Measurements from ENCODE around the gene CAMLG.
A peak's percentile ranks its signal among the peaks of the same experiment; 100 is the strongest.
"Not testable (repeated sequence)": the region's sequence is repeated elsewhere in the genome, so short reads cannot be mapped to it uniquely, and the experiment has no call there.

The CAMLG gene

GRCh38 chr5:134738133-134738962 is at the start of gene CAMLG:
CAMLG (plus strand) TSS chr5:134738548; CDS start chr5:134738621, 73 bp downstream.
- peak; percentile 96 for DNase-seq

- not testable (repeated sequence) for DNase-seq
These were observed 48.2 kb upstream of the CAMLG start for GRCh38 chr5:134690144-134690543.

GRCh38 chr5:134692722-134693121 is 45.6 kb upstream of the CAMLG start:
- no peak for DNase-seq

GRCh38 chr5:134708301-134708700 is 30.0 kb upstream of the CAMLG start:
- DNase-seq, result no peak

- DNase-seq, result peak in 1 of 2 experiments; percentile 3
These were observed 24.2 kb upstream of the CAMLG start for GRCh38 chr5:134714120-134714519.

GRCh38 chr5:134714541-134714940 is 23.8 kb upstream of the CAMLG start:
- no peak for DNase-seq

GRCh38 chr5:134715466-134715865 is 22.9 kb upstream of the CAMLG start:
- not testable (repeated sequence) for DNase-seq

- no peak for DNase-seq
These were observed 13.5 kb upstream of the CAMLG start for GRCh38 chr5:134724872-134725271.

GRCh38 chr5:134732819-134733218 is 5.5 kb upstream of the CAMLG start:
- DNase-seq, result no peak

GRCh38 chr5:134735243-134735642 is 3.1 kb upstream of the CAMLG start:
- DNase-seq, result no peak

GRCh38 chr5:134736173-134736812 is 2.1 kb upstream of the CAMLG start:
- DNase-seq, result no peak

GRCh38 chr5:134738963-134739661 is 764 bp downstream of the CAMLG start:
- peak; percentile 44 to 74 for DNase-seq

GRCh38 chr5:134741052-134741451 is 2.7 kb downstream of the CAMLG start:
- DNase-seq, result no peak

GRCh38 chr5:134742134-134742533 is 3.8 kb downstream of the CAMLG start:
- DNase-seq, result no peak

GRCh38 chr5:134749415-134749814 is 11.1 kb downstream of the CAMLG start:
- DNase-seq, result no peak

GRCh38 chr5:134758176-134758503 is 19.8 kb downstream of the CAMLG start:
- no peak for DNase-seq

GRCh38 chr5:134758504-134759341 is 20.4 kb downstream of the CAMLG start, which contains the start of gene DDX46:
DDX46 (plus strand) TSS chr5:134758779; CDS start chr5:134758939, 160 bp downstream.
- peak; percentile 86 to 91 for DNase-seq

- DNase-seq, result not testable (repeated sequence)
These were observed 29.4 kb downstream of the CAMLG start for GRCh38 chr5:134767528-134768291.

GRCh38 chr5:134769206-134769605 is 30.9 kb downstream of the CAMLG start:
- DNase-seq, result no peak

- DNase-seq, result no peak
These were observed 34.2 kb downstream of the CAMLG start for GRCh38 chr5:134772461-134773125.

- DNase-seq, result no peak
These were observed 39.0 kb downstream of the CAMLG start for GRCh38 chr5:134777366-134777765.

Measured in NCI-H524 (cell line).